ENCODE results near the gene LTBP2.
"Not testable (repeated sequence)": the region's sequence is repeated elsewhere in the genome, so short reads cannot be mapped to it uniquely, and the experiment has no call there.

The LTBP2 gene

DNA sequence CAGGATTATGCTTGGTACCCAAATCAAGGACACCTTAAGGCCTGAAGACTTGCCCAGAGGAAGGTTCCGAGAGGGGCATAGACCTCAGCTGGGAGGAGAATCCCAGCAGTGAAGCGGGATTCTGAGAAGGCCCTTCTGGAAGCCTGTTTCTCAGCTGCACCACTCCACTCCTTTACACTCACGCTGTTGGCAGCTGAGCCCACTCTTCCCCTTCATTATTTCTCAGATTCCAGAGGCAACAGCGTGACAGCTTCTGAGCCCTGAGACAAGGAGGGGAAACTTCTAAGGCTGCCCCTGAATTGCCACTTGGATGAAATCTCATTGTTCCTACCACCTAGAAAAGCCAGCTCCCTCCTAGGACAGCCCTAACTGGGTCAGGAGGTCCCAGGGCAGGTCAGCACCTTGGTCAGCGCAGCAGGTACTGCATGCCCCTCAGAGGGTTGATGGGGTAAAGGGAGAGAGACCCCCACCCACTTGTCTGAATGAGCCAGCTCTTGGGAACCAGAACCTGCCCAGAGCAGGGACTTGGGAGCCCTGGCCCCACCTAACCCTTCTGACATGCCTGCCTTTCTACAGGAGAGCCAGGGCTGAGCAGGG is 64.6 kb downstream of the LTBP2 start:
- DNase-seq, result no peak

DNA sequence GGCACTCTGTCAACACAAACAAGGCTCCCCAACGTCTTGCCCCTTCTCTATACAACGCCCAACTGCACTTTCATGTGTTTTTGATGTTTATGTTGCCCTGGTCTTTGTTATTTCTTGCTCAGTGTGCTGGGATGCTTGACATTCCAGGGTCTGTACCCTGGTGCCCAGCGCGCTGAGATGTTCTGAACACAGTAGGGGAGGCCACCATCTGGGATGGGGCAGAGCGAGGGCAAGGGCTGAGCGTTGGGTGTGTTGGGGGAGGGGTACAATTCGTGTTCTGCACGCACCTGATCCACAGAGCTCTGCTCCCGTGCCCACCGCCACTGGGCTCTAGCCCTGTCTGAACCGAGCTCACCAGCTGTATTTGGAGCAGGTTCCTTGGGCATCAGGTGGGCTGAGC is 65.6 kb downstream of the LTBP2 start:
- DNase-seq, result no peak

DNA sequence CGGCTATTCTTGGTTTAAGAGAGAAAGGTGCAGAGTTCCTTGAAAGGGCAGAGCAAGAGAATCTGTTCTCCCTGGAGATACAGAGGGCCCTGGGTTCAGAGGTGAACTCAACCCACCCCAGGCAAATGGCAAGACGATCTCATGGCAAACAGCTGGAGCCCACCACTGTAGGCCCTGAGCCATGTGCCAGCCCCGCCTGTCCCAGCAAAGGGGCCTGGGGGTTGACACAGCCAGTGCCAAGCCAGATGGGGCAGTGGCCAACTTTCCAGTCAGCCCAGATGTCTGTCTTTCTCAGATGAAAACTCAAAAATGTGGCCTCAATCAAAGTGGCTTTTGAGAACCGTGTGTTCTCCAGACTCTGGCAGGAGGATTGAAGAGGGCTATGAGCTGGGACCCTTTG is 66.7 kb downstream of the LTBP2 start:
- no peak for DNase-seq

DNA sequence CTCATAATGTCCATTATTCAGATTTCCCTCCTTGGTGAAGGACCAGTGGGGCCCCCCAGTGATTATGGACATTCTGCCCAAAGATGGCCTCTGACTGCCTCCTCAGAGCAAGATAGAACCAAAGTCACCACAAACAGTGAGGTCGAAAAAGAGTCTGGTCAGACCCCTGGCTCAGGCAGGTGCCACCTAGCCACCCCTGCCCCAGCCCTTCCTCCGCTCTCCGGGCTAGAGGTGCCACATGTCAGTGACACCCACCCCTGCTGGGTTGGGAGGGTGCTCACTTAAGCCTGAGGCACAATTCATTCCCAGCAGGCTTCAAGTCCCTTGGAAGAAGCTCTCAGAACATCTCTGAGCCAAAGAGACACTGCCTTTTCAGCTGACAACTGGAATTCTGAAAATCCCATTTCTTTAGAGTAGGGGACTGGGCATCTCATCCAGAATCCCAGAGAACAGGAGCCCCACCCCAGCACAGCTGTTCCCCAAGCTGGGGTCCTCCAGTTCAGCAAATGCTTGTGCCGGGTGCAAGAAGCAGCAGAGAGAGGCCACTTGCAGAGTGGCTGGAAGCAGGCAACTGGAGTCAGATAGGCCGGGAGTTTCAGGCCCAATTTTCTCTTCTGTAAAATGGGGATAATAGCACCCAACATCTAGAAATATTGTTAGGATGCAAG is 68.1 kb downstream of the LTBP2 start:
- DNase-seq, result no peak

DNA sequence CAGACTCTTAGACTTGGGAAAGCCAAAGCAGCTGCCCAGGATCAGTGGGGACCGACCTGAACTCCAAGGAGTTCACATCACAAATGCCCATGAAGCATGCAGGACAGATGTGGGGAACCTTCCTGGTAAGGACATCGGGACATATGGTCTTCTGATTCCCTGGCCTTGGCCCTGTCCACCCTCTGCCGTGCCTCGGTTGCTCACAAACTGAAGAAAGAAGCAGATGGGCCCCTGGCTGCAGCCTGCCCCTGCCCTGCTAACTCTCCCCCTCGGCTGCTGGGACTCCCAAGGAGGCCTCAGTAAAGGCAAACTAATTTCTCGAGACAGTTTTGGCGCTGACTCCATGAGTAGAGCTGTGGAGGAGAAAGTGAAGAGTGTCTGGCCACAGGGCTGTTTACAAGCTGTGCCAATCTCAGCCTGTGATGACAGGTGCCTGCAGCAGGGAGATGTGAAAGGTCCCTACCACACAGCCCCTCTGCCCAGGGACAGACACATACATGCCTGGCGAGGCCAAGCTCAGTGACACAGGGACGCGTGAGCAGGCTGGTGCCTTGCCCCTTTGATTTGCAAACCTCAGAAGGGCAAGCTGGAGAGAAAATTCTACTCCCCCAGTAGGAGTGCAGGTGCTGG is 69.9 kb downstream of the LTBP2 start:
- DNase-seq, result no peak

DNA sequence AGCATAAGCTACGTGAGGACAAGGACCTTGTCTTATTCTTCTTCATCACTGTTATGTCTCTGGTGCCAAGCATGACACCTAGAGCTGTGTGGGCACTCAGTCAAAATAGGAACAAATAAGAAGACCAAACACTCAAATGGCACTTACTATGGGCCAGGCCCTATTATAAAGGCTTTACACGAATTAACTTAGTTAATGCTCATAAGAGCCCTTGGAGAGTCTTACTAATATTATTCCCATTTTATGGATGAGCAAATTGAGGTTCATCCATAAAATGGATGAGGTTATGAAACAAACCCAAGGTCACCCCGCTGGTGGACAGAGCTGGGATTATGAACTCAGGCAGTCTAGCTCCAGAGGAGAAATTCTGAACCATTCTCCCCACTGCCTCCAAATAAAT is 70.8 kb downstream of the LTBP2 start:
- no peak for DNase-seq

DNA sequence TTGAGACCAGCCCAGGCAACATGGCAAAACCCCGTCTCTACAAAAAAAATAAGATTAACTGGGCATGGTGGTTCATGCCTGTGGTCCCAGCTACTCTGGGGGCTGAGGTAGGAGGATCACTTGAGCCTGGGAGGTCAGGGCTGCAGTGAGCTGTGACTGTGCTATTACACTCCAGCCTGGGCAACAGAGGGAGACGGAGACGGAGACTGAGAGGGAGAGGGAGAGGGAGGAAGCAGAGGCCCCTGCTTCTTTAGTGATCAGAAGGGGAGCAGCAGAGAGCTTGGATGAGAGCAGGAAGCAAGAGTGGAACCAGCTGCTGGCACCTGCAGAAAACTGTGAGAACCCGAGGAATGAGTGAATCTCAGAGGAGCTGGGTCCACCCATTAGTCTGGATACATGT is 72.5 kb downstream of the LTBP2 start:
- DNase-seq, result no peak

DNA sequence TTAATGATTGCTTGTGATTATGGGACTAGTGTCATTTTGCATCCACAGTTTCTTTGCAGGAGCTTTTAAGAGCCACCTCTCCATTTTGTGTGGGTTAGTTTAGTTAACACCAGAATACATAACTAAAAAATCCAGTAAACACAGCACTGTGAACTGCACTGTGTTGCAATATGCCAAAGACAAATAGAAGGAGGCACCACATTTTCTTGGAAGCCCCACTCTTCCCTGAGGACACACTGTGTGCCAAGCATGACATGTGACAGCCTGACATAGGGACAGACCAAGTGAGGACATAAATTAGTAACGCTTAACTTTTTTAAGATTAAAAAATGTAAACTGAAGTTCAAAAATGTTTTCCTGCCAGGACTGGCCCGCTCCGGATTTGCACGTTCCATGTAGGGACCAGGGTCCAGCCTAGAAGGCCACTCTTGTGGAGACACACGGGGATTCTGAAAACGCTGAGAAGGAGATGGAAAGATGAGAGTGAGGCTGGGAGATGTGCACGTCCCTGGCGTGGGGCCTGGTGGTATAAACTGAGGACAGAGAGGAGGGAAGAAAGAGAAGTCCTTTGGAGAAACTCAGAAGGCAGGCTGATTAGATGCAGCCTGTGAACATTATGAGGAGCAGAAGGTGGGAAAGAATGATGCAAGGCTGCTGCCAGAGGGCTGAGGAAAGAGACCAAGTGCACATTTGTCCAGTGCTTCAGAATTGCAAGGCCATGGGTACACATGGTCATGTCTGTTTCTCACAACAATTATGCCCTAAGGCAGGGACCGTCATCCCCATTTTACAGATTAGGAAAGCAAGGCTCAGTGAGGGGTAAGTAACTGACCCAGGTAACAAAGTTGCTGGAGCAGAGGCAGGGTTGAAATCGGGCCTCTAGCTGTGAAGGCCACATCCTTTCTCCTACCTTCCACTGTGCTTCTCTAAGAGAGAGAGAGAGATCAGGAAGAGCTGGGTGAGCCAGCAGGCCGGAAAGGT is 73.3 kb downstream of the LTBP2 start:
- no peak for DNase-seq

DNA sequence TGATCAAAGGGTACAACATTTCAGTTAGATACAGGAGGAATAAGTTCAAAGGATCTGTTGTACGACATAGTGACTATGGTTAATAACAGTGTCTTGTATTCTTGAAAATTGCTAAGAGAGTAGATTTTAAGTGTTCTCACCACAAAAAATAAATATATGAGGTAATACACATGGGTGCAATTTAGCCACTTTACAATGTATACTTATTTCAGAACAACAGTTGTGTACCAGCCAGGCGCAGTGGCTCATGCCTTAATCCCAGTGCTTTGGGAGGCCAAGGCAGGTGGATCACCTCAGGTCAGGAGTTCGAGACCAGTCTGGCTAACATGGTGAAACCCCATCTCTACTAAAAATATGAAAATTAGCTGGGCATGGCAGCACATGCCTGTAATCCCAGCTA is 75.7 kb downstream of the LTBP2 start:
- DNase-seq, result not testable (repeated sequence)

DNA sequence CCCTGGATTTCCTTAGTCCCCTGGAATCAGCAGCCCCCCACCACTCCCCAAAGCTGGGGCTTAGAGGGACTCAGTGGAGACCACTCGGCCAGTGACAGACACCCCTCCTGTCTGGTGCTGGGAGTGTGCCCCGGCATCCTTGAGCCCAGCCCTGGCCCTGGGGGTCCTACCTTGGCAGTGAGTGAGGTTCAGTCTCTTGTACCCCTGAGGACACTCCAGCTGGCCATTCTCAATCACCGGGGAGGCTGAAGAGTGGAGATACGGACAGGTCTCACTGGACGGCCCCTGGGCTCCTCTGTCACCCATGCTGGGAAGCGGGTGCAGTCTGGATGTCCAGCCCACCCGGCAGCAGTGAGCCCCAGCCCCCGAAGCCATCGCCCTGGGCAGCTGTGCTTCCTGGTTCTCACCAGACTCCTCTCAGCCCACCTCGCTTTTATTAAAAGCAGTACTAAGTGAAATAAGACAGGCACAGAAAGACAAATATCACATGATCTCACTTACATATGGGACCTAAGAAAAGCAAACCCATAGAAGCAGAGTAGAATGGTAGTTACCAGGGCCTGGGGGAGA is 76.2 kb downstream of the LTBP2 start:
- DNase-seq, result no peak

DNA sequence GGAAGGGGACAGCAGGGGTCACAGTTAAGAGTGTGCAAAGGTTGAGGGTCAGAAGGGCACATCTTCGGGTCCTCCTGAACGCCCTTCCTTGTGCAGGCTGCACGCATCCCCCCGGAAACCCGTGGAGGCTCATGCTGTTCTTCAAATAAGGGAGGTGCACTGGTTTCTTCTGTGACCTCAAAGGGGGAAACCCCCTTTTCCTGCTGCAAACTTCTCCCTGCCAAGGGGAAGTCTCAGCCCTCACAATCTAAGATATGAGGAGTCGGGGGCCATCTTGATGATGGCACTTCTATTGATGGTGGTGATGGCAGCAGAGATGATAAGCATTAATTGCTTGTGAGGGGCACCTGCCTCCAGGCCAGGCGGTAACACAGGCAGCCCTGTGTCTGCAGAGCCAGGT is 78.5 kb downstream of the LTBP2 start:
- DNase-seq, result no peak

DNA sequence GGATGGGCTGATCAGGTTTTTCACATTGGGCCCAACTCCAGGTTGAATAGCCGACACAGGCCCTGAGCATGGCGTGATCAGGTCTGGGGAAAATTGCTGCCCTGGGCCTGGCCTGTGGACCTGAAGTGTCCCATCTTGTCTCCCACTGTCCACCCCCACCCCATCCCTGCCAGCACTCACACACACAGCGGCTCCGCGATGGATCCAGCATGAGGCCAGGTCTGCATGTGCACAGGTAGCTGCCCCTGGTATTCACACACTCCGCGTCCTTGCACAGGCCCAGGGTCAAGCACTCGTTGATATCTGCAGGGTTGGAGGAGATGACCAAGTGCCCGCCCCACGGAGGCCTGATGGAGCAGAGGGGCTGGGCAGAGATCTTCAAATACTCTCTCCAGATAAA is 79.8 kb downstream of the LTBP2 start:
- no peak for DNase-seq

DNA sequence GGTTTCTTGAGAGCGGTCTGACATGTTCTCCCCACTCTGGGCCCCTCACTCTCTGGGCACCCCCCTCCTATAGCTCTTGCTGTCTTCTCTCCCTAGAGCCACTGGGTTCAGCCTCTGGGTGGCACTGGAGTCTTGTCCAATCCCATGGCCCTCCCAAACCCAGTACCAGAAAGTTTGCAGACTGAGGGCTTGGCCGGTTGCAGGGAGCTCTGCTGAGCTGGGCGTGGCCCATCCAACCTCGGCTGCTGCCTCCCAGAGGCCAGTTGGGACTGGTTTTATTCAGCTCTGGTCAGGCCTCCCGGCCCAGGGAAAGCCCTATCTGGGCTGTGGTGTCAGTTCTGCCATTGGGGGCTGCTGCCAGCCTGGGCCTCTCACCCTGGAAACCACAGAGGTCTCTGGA is 80.6 kb downstream of the LTBP2 start:
- DNase-seq, result peak in 1 of 2 experiments; percentile 33

DNA sequence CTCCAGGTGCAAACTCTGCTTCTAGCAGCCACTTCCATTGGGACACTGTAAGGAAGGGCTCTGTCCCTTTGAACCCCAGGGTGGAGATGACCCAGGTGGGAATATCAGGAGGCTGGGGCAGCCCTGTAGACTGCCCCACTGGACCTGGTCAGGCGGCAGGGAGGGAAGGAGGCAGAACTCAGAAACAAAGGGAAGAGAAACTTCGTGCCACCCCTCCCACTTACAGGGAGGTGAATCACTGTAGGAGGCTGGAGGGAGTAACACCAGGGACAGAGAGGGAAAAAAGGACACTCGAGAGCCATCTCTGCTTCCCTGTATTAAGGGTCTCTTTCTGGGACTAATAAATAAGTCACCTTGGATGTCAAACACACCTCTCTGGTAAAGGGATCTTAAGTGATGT is 81.0 kb downstream of the LTBP2 start:
- no peak for DNase-seq

DNA sequence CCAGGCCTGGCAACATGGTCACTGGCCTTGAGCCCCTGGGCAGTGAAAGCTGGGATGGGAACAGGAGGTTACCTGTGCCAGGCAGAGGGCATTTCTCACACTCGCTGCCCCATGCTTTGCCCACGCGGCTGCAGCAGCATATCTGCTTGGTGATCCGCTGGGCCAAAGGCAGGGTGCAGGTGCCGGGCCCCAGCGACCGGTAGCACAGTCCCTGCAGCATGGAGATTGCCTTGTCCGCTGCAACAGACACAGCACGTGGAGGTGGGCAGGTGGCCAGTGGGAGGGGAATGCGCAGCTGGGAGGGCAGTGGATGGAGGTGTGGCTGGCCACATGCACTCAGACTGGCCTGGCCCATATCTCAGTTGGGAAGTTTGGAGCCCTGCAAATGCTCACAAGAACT is 83.2 kb downstream of the LTBP2 start:
- DNase-seq, result no peak

DNA sequence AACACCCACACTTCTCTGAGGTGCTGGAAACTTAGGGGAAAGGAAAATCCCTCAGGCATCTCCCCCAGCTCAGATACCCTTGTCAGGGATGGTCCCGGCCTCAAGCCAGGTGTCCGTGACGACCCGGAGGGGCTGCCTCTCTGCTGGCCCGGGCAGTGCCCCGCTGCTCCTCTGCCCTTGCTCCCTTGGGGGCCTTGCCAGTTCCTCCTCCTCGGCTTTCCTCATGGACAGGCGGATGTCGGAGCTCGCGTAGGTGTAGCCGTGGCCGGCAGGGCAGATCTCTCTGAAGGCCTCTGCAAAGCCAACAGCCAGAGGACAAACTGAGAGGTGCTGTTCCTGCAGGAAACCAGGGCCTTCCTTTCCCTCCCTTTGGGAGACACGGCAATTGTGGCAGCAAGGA is 83.6 kb downstream of the LTBP2 start:
- no peak for DNase-seq

DNA sequence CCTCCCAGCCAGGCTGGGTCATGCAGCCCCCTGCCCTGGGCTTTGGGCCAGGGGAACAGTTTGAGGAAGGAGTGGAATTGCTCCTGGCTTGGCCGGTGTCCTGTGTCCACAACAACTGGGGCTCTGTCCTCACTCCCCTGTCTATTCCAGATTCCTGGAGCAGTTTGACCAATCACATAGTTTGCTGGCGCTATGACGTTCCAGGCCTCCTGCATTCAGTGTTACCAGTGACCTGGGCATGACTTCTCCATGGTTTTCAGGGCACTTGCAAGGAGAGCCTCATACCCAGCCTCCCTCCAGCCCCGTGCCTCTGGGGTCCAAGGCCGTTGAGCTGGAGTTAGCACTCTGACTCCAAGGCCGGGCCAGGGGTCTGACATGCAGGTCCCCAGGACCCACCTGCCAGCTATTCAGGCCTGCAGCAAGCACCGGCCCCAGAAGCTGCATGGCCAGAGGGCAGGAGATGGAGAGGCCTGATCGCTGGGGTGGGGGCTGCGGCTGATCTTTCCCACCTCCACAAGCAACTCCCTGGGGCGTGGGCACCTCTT is 84.2 kb downstream of the LTBP2 start:
- DNase-seq, result no peak

DNA sequence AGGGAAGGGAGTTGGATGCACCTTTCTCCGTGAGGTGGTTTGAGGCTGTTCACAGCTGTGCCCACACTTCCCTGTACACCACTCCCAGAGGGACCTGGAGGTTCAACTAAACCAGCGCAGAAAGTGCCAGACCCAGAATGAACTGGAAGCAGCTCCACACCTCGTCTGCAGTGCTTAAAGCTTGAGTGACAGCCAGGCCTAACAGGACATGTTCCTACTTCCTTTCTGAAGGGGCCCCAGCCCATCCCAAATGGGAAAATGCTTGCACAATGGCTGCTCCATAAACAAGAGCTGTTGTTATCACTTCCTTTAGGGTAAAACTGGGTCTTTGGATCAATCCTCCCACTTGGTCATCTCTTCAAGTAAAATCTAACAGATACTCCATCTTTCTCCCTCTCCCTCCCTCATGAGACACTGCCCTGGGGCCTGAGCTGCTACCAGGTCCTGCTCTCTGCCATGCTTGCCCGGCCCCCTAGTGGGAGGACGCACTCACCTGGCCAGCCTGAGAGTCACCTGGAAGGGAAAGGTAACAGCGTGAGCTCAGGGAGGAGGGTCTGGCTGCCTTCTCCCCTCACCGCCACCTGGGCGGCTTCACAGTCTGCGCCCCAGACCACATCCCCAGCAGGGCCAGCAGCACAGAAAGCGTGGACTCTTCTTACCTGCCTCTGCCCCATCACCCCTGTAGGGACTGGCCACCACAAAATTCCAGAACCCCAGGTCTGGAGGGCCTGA is 85.0 kb downstream of the LTBP2 start:
- no peak for DNase-seq

DNA sequence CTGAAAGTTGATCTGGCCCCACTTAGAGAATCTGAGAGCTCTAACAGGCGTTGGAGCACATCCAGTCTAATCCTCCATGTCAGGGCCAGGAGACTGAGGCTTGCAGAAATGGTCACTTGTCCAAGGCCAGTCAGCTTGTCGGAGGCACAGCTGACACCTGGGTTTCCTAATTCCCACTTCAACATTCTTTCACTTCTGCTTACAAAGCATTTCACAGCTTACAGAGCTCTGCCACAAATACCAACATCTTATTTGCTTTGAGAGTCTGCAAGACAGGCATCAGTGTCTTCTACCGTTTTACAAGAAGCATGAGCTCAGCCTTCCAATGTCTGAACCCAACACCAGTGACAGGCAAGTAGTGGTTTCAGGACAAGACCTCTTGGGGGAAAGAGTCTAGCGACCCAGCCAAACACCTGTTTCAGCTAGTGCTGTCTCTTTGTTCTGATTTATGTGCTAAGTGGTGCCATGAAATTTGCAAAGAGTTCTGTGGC is 86.6 kb downstream of the LTBP2 start:
- DNase-seq, result no peak

DNA sequence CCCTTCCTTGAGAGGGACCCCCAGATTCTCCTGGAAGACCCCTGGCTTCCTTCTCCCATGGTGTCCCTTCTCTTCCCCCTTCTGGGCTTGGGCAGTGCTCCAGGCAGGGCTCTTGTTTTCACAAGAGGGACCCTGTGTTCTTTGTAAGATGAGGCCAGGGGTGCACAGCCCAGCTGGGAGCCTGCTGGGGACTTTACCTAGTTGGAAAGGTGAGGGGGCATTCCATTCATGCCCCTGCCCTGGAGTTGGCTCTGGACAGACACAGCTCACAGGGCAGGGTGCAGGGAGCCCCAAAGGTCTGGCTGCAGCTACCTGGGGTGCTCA is 87.3 kb downstream of the LTBP2 start:
- DNase-seq, result no peak

DNA sequence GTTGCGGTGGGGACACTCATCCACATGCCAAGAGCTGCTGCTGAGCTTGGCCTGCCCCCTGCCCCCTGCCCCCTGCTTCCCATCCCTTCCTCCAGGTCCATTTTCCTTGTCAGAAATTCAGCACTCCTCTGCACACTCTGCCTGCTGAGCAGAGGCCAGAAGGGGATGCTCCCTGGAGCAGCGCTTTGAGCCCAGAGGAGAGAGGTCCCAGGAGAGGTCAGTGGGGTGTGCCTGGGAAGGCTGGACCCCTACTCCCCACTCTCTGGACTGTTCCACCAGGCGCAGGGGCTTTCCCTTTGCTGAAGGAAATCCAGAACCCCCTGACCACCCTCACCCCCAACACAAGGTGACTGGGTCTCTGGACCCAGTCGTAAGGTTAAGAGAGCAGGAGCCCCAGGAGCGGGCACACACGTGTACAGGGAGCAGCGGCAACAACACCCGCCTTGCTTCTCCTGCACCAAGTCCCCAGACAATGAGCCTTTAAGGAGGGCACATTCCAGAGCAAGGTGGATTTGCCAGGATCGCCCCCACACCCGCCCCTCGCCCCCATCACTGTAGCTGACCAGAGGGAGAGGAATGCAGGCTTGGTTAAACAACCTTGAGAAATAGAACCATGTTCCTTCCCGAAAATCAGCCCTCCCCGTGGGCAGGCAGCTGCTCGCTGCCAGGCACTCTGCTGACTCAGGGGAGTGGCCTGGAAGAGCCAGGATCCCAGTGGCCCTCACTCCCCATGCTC is 87.8 kb downstream of the LTBP2 start:
- no peak for DNase-seq
